Uterus (tissue), 2 donors: ENCODE measurements around the gene PRKAR1B.
"Not testable (repeated sequence)": the region's sequence is repeated elsewhere in the genome, so short reads cannot be mapped to it uniquely, and the experiment has no call there.

Source experiments
- CTCF ChIP-seq, 4 experiments: fragments of 200-600 bp in 2 of 4; fragments of 450-650 bp in 2 of 4; sonication (generic) in 2 of 4; IDR thresholded peaks; one replicate each; pipeline ENCODE4 v1.5.1; 2016 to 2019; ENCODE audit warnings: antibody characterized with exemption in 4 of 4, mild to moderate bottlenecking in 2 of 4, moderate library complexity in 1 of 4
- POLR2A ChIP-seq, 2 donors: fragments of 450-650 bp; IDR thresholded peaks; one replicate each; pipeline ENCODE4 v1.6.1; 2016; ENCODE audit warnings: antibody characterized with exemption in 2 of 2, mild to moderate bottlenecking in 1 of 2, moderate library complexity in 1 of 2

GRCh38 chr7:635687-636382 lies 91.2 kb downstream of the PRKAR1B start:
- TF ChIP-seq CTCF, POLR2A (IDR thresholded peaks at IDR 0.05): not testable (repeated sequence)
